Measurements from ENCODE around the gene PDX1. TPM values are rescaled to one million over a fixed set of nuclear protein-coding genes. Genes with fewer than 3 reads are reported as not detected.

The PDX1 gene
- total RNA-seq, 1 experiment from 2014 or later = 1.7 TPM

DNA sequence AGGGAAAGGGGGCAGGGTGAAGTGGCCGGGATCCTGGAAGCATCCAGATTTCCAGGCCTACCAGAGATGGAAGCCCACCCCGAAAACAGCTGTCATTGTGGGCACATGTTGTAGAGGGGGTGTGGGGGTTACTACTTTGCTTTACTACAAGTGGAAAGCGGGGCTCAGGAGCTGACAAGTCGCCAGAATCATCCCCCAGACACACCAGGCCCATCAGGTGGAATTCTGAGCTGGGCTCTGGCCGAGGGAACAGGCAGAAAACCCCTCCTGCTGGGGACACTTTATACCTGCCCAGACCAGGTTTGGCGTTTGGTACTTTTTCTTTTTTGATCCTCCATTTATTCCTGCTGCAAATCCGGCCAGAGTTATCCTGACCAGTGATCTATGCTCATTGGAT is 45.5 kb downstream of the PDX1 start:
- Histone ChIP-seq H4K20me1 (ENCODE audit: insufficient read depth) (no peaks in the 10 kb centered on the region), H3K9me2 (ENCODE audit: insufficient read depth) (no peaks in the 10 kb centered on the region), H2AFZ (ENCODE audit: low read depth, low read length, poor library complexity, severe bottlenecking) (no peak overlapping the region), H3K9me3 (ENCODE audit: control insufficient read depth in 1 of 2, insufficient read depth in 1 of 2, low read depth in 1 of 2, low read length in 2 of 2) (no peaks in the 10 kb centered on the region), H3K79me2 (ENCODE audit: insufficient read depth, low read length) (peaks cover 40% of the 10 kb centered on the region), H3K9ac (ENCODE audit: low read length) (no peak overlapping the region), H3K36me3 (ENCODE audit: control insufficient read depth in 1 of 2, insufficient read depth in 2 of 2, low read length in 2 of 2) (peaks cover 0 to 4% of the 10 kb centered on the region in 2 experiments; a peak in 1 of 4 replicates), H3K27me3 (ENCODE audit: insufficient read depth, low read length) (no peaks in the 10 kb centered on the region), H3K4me2 (ENCODE audit: low read length) (no peak overlapping the region), H3K4me1 (ENCODE audit: control insufficient read depth in 1 of 2, insufficient read depth in 2 of 2, low read length in 2 of 2) (peaks cover 6 to 23% of the 10 kb centered on the region in 2 experiments; a peak in 3 of 4 replicates), H3K27ac (ENCODE audit: low read depth, low read length) (no peak overlapping the region), H3K4me3 (replicated peaks in 1 of 2; ENCODE audit: low read depth in 1 of 2, low read length in 2 of 2) (no peak overlapping the region)
- POLR2A ChIA-PET = no interaction called here
- no TSS peak for BruUV-seq (replicated peaks)
- ATAC-seq (no peak), DNase-seq (ENCODE audit: low read depth, low spot score) (no peak)
- CTCF ChIA-PET = interaction anchor here (1.9 to 2.1 kb wide), 2 partner anchors 12 to 139 kb away, joined by 5 to 7 read pairs; no protein-coding TSS in a partner anchor
- RAD21 ChIA-PET (ENCODE audit: low non-redundant PET in 1 of 2, low total read pairs in 2 of 2, uncharacterized antibody in 2 of 2, unreplicated experiment in 2 of 2) = no interaction called here
- no peak for TF ChIP-seq EZH2 (IDR thresholded peaks at IDR 0.05)
- intact Hi-C loops (cut with micrococcal nuclease) = loop anchor here (5.0 kb wide), 1 partner anchor 583 kb away; no protein-coding TSS in a partner anchor

DNA sequence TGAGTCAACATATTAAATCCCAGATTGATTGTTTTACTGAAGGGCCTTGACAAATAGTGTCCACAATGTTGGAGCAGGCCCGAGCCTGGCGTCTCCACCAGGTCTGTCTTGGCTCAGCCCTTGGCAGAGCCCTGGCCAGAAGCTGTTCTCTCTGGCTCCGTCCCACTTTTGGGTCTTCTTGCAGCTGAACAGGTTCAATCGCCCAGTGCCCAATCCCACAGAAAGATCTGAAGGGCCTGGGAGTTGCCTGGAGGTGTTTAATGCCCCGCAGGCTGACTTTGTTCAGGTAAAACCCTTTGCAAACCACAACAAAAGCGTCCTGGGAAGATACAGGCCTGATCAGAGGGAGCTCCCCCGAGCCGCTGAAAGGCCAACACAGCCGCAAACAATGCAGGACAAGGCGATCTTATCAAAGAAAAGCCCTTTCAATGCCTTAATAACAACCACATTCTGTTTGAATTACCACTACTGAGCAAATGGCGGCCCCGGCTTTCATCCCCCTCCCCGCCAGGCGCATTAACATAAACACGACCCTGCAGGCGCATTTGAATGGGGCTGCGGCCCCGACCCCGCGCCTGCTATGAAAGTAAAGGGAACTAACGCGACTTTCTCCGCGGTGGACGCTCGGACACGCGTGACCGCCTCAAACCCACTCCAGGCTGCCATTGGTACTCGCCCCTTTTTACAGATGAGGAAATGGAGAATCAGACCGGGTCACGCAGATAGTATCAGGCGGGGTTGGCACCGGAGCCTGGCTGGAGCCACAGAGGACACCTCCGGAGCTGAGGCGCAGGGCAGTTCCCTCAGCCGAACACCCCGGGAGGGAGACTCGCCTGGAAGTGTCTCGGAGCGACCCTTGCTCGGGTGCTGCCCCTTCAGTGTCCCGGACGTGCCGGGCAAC is 46.2 kb downstream of the PDX1 start:
- no peak overlapping the region for H3K9ac ChIP-seq (ENCODE audit: low read length)
- ATAC-seq = no peak
- peaks cover 40% of the 10 kb centered on the region for H3K79me2 ChIP-seq (ENCODE audit: insufficient read depth, low read length)
- TF ChIP-seq, protein P1, sequence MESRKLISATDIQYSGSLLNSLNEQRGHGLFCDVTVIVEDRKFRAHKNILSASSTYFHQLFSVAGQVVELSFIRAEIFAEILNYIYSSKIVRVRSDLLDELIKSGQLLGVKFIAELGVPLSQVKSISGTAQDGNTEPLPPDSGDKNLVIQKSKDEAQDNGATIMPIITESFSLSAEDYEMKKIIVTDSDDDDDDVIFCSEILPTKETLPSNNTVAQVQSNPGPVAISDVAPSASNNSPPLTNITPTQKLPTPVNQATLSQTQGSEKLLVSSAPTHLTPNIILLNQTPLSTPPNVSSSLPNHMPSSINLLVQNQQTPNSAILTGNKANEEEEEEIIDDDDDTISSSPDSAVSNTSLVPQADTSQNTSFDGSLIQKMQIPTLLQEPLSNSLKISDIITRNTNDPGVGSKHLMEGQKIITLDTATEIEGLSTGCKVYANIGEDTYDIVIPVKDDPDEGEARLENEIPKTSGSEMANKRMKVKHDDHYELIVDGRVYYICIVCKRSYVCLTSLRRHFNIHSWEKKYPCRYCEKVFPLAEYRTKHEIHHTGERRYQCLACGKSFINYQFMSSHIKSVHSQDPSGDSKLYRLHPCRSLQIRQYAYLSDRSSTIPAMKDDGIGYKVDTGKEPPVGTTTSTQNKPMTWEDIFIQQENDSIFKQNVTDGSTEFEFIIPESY (IDR thresholded peaks at IDR 0.05; ENCODE audit: extremely low read depth, insufficient replicate concordance, low read length) = no peak
- no peak for TF ChIP-seq CBX3 (IDR thresholded peaks at IDR 0.05; ENCODE audit: low read depth)
- TF ChIP-seq EZH2phosphoT487 (IDR thresholded peaks at IDR 0.05; ENCODE audit: borderline replicate concordance) = no peak
- no peak for TF ChIP-seq JUND (IDR thresholded peaks at IDR 0.05)
- no peak for TF ChIP-seq ZFX (IDR thresholded peaks at IDR 0.05)
- TF ChIP-seq, protein P2, sequence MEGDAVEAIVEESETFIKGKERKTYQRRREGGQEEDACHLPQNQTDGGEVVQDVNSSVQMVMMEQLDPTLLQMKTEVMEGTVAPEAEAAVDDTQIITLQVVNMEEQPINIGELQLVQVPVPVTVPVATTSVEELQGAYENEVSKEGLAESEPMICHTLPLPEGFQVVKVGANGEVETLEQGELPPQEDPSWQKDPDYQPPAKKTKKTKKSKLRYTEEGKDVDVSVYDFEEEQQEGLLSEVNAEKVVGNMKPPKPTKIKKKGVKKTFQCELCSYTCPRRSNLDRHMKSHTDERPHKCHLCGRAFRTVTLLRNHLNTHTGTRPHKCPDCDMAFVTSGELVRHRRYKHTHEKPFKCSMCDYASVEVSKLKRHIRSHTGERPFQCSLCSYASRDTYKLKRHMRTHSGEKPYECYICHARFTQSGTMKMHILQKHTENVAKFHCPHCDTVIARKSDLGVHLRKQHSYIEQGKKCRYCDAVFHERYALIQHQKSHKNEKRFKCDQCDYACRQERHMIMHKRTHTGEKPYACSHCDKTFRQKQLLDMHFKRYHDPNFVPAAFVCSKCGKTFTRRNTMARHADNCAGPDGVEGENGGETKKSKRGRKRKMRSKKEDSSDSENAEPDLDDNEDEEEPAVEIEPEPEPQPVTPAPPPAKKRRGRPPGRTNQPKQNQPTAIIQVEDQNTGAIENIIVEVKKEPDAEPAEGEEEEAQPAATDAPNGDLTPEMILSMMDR (IDR thresholded peaks at IDR 0.05 in 2 of 3, conservative IDR thresholded peaks at IDR 0.05 in 1 of 3; ENCODE audit: borderline replicate concordance in 1 of 3, insufficient read depth in 1 of 3, low read depth in 2 of 3, low read length in 2 of 3) = no peak
- no peak for TF ChIP-seq ZNF274 (IDR thresholded peaks at IDR 0.05; ENCODE audit: low read depth, low read length)
- TF ChIP-seq, protein P3, sequence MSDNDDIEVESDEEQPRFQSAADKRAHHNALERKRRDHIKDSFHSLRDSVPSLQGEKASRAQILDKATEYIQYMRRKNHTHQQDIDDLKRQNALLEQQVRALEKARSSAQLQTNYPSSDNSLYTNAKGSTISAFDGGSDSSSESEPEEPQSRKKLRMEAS (IDR thresholded peaks at IDR 0.05) = no peak
- no peak for TF ChIP-seq POLR2AphosphoS5 (IDR thresholded peaks at IDR 0.05; ENCODE audit: low read depth, low read length)
- TF ChIP-seq TCF7L2 (IDR thresholded peaks at IDR 0.05; ENCODE audit: borderline replicate concordance, extremely low read depth, insufficient read depth, insufficient read length) = no peak

More for the DNA sequence above, 46.2 kb downstream of the PDX1 start:
- no peak for DNase-seq (ENCODE audit: low read depth, low spot score)
- no peaks in the 10 kb centered on the region for H3K27me3 ChIP-seq (ENCODE audit: insufficient read depth, low read length)
- RAD21 ChIA-PET (ENCODE audit: low non-redundant PET in 1 of 2, low total read pairs in 2 of 2, uncharacterized antibody in 2 of 2, unreplicated experiment in 2 of 2) = no interaction called here
- intact Hi-C loops (cut with micrococcal nuclease) = loop anchor here (5.0 kb wide), 1 partner anchor 584 kb away; no protein-coding TSS in a partner anchor
- POLR2A ChIA-PET = no interaction called here
- peaks cover 6 to 20% of the 10 kb centered on the region in 2 experiments; a peak in 3 of 4 replicates for H3K4me1 ChIP-seq (ENCODE audit: control insufficient read depth in 1 of 2, insufficient read depth in 2 of 2, low read length in 2 of 2)
- H2AFZ ChIP-seq (ENCODE audit: low read depth, low read length, poor library complexity, severe bottlenecking) = no peak overlapping the region
- H3K9me3 ChIP-seq (ENCODE audit: control insufficient read depth in 1 of 2, insufficient read depth in 1 of 2, low read depth in 1 of 2, low read length in 2 of 2) = no peaks in the 10 kb centered on the region
- H3K36me3 ChIP-seq (ENCODE audit: control insufficient read depth in 1 of 2, insufficient read depth in 2 of 2, low read length in 2 of 2) = peaks cover 0 to 4% of the 10 kb centered on the region in 2 experiments; a peak in 1 of 4 replicates
- no peak overlapping the region for H3K27ac ChIP-seq (ENCODE audit: low read depth, low read length)
- H3K9me2 ChIP-seq (ENCODE audit: insufficient read depth) = no peaks in the 10 kb centered on the region
- no peak overlapping the region for H3K4me3 ChIP-seq (replicated peaks in 1 of 2; ENCODE audit: low read depth in 1 of 2, low read length in 2 of 2)
- no TSS peak for BruUV-seq (replicated peaks)
- no peaks in the 10 kb centered on the region for H4K20me1 ChIP-seq (ENCODE audit: insufficient read depth)
- CTCF ChIA-PET = interaction anchor here (1.9 kb wide), 1 partner anchor 139 kb away, joined by 5 read pairs; no protein-coding TSS in a partner anchor
- H3K4me2 ChIP-seq (ENCODE audit: low read length) = no peak overlapping the region

Measured in HCT116 (cell line).